ENCODE measurements around the gene CIZ1.

CIZ1 gene

DNA sequence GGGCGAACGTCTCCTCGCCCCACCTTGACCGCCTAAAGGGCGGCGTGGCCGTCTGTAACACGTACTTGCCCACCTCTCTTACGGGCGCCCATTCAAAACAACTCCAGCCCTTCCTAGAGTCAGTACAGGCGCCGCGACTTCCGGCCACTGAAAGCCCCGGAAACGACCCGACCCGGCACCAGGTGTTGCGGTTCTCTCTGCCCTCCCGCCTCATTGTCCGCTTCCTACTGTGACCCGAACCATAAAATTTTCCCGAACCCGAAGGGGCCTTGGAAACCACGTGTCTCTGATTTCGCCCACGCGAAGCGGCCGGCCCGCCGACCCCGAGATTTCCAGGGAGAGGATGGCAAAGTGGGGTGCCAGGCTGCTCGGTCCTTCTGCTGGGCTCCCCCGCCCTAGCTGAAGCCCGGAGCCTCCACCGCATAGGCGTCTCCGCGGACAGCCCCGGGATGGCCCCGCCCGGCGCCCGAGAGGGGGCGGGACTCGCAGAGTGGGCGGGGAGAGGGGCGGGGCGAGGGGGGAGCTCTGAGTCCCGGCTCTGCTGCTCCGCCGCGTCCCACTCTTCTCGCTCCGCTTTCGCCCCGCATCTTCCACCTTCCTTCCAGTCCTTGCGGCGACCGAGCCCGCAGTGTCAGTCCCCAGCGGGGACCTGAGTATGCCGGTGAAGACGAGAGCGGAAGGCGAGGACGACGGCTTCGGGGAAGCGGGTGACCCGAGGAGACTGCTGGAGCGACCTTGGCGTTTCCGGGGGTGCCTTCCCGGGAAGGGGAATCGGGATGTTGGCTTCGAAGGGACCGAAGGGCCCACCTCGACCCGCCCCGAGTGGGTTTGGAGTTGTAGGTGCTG is 63.2 kb downstream of the CIZ1 start:
- peaks cover 15% of the 10 kb centered on the region for H3K27me3 ChIP-seq (ENCODE audit: insufficient read depth, insufficient read length)
- DNase-seq (ENCODE audit: low read depth, low spot score): peak; percentile 83

DNA sequence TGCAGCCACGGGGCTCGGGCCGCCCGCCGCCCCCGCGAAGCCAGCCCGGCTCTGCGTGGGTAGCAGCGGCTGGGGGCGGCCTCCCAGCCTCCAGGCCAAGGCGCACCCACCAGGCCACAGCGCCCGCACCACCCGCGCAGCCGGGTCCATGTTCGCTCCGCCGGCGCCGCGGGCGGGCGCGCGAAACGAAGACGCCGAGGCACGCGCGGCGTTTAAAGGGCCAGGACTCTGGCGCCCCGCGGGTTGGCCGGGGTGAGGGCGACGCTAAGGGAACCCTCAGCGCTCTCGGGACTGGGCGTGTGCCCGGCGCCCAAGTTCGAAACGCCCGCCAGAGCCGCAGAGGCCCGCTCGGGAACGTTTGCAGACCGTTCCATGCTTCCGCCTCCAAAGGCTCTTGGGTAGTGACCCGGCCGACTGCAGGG is 63.8 kb downstream of the CIZ1 start, which contains the start of gene PTGES2:
TSS of gene PTGES2 (minus strand) at position 162 of the 422 bp plus-strand sequence. CDS start at position 150, 12 bp downstream.
- Histone ChIP-seq H3K4me3 (ENCODE audit: insufficient read length, low read depth) (peak within 1 kb of the TSS; percentile 94), H3K9ac (ENCODE audit: insufficient read length, low read depth) (peak within 1 kb of the TSS; percentile 98), H3K36me3 (ENCODE audit: insufficient read depth, insufficient read length, low read length) (peaks cover 37% of the 10 kb centered on the region), H3K4me1 (ENCODE audit: insufficient read depth, insufficient read length) (peaks cover 20% of the 10 kb centered on the region), H3K9me3 (ENCODE audit: insufficient read depth, low read length) (peaks cover 9% of the 10 kb centered on the region; the same call in 1 of the 2 replicates), H3K27me3 (ENCODE audit: insufficient read depth, insufficient read length) (peaks cover 13% of the 10 kb centered on the region)
- TF ChIP-seq YY1 (IDR thresholded peaks at IDR 0.05; ENCODE audit: insufficient read depth, insufficient read length): no peak
- no peak for TF ChIP-seq ZNF274 (IDR thresholded peaks at IDR 0.05; ENCODE audit: low read depth, low read length)
- no peak for TF ChIP-seq SUZ12 (IDR thresholded peaks at IDR 0.05; ENCODE audit: extremely low read depth, insufficient read depth, insufficient read length)
- DNase-seq (ENCODE audit: low read depth, low spot score): peak; percentile 58

More for the DNA sequence above, 63.2 kb downstream of the CIZ1 start:
- Histone ChIP-seq H3K36me3 (ENCODE audit: insufficient read depth, insufficient read length, low read length) (peaks cover 30% of the 10 kb centered on the region), H3K9me3 (ENCODE audit: insufficient read depth, low read length) (peaks cover 11% of the 10 kb centered on the region; the same call in 1 of the 2 replicates), H3K4me1 (ENCODE audit: insufficient read depth, insufficient read length) (peaks cover 20% of the 10 kb centered on the region), H3K4me3 (ENCODE audit: insufficient read length, low read depth) (peak overlapping the region; percentile 94), H3K9ac (ENCODE audit: insufficient read length, low read depth) (peak overlapping the region; percentile 98)
- TF ChIP-seq ZNF274 (IDR thresholded peaks at IDR 0.05; ENCODE audit: low read depth, low read length): no peak
- TF ChIP-seq SUZ12 (IDR thresholded peaks at IDR 0.05; ENCODE audit: extremely low read depth, insufficient read depth, insufficient read length): no peak
- no peak for TF ChIP-seq YY1 (IDR thresholded peaks at IDR 0.05; ENCODE audit: insufficient read depth, insufficient read length)

DNA sequence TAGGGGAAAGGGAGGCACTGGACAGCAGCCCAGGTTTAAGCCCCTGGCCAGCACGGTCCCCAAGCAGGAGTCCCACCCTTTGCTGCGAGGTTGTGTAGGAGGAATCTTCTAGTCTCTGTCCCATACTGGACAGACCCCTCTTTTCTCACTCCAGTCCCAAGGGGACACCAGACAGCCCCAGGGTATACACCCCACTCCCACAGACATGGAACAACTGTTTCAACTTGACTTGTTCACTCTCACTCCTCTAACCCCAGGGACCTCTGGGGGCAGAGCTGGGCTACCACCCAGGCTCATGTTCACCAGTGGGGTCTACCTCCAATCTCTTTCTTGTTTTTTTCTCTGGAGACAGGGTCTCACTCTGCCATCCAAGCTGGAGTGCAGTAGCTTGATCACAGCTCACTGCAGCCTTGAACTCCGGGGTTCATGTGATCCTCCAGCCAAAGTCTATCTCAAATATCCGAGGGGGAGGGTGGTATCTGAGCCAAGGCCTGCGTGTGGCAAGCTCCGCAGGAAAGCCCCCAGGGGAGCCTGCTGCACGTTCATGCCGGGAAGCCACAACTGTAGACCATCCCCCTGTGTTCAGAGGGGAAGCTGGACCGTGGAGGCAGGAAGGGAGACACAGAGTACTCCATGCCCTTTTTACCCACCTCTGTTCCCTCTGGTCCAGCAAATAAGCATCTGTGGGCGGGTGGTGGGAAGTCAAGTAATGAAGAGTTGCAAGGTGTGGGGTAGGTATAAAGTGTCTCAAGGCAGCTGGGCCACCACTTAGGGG is 65.6 kb downstream of the CIZ1 start:
- Histone ChIP-seq H3K4me1 (ENCODE audit: insufficient read depth, insufficient read length) (peaks cover 20% of the 10 kb centered on the region), H3K9ac (ENCODE audit: insufficient read length, low read depth) (peak overlapping the region; percentile 17), H3K9me3 (ENCODE audit: insufficient read depth, low read length) (peaks cover 9% of the 10 kb centered on the region; the same call in 1 of the 2 replicates), H3K4me3 (ENCODE audit: insufficient read length, low read depth) (peak overlapping the region; percentile 15), H3K36me3 (ENCODE audit: insufficient read depth, insufficient read length, low read length) (peaks cover 53% of the 10 kb centered on the region), H3K27me3 (ENCODE audit: insufficient read depth, insufficient read length) (peaks cover 13% of the 10 kb centered on the region)
- TF ChIP-seq ZNF274 (IDR thresholded peaks at IDR 0.05; ENCODE audit: low read depth, low read length) (no peak), YY1 (IDR thresholded peaks at IDR 0.05; ENCODE audit: insufficient read depth, insufficient read length) (no peak), SUZ12 (IDR thresholded peaks at IDR 0.05; ENCODE audit: extremely low read depth, insufficient read depth, insufficient read length) (no peak)
- DNase-seq (ENCODE audit: low read depth, low spot score): no peak

DNA sequence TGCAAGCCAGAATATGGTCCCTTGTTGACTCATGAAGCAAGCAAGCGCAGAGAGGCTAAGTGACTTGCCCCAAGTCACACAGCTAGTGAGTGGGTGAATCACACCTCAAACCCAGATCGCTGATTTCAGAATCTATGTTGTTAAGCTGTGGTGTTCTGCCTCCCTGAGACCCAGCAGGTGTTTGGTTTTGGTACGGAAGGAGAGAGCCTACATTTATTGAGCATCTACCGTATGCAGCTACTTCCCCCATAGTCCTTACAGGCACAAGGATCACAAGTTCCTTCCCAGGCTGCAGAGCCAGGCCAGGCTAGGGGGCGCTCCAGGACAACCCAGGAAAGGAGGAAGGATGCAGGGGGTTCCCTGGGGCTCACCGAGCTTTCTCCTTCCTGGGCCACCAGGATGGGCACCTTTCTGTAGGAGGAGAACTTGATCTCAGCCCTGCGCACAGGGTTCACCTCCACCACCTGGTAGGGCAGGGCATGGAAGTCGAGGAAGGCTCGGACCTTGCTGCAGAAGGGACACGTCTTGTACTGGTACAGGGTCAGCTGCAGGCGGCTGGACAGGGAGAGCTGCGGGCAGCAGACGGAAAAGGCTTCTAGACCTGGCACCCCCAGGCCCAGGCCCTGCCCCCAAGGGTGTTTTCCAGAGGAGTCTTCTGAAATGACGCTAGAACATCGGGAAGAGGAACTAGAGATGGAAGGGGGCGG is 66.3 kb downstream of the CIZ1 start:
- peak; percentile 65 for DNase-seq (ENCODE audit: low read depth, low spot score)
- H3K4me1 ChIP-seq (ENCODE audit: insufficient read depth, insufficient read length): peaks cover 20% of the 10 kb centered on the region
- peaks cover 9% of the 10 kb centered on the region; the same call in 1 of the 2 replicates for H3K9me3 ChIP-seq (ENCODE audit: insufficient read depth, low read length)
- no peak overlapping the region for H3K9ac ChIP-seq (ENCODE audit: insufficient read length, low read depth)
- peaks cover 60% of the 10 kb centered on the region for H3K36me3 ChIP-seq (ENCODE audit: insufficient read depth, insufficient read length, low read length)
- TF ChIP-seq ZNF274 (IDR thresholded peaks at IDR 0.05; ENCODE audit: low read depth, low read length) (no peak), YY1 (IDR thresholded peaks at IDR 0.05; ENCODE audit: insufficient read depth, insufficient read length) (no peak), SUZ12 (IDR thresholded peaks at IDR 0.05; ENCODE audit: extremely low read depth, insufficient read depth, insufficient read length) (no peak)
- H3K4me3 ChIP-seq (ENCODE audit: insufficient read length, low read depth): no peak overlapping the region
- peaks cover 13% of the 10 kb centered on the region for H3K27me3 ChIP-seq (ENCODE audit: insufficient read depth, insufficient read length)

DNA sequence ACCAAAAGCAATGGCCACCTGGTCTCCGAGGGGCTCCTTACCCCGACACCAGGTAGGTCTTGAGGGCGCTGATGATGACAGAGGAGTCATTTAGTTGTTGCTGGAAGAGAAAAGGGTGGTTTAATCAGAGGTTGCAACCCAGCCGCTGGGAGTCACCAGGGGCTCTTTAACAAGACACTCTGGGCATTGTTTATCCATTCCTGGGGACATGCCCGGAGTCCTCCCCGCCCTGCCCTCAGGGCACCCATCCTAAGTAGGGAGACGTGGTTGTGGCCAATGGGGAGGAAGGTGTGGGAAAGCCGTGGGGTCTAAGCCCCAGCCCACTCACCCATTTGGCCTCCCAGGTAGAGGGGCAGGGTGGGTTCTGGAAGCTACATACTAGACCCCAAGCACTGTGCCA is 66.9 kb downstream of the CIZ1 start:
- peaks cover 20% of the 10 kb centered on the region for H3K4me1 ChIP-seq (ENCODE audit: insufficient read depth, insufficient read length)
- peaks cover 62% of the 10 kb centered on the region for H3K36me3 ChIP-seq (ENCODE audit: insufficient read depth, insufficient read length, low read length)
- DNase-seq (ENCODE audit: low read depth, low spot score): no peak
- H3K4me3 ChIP-seq (ENCODE audit: insufficient read length, low read depth): no peak overlapping the region
- no peak for TF ChIP-seq YY1 (IDR thresholded peaks at IDR 0.05; ENCODE audit: insufficient read depth, insufficient read length)
- peaks cover 7% of the 10 kb centered on the region; the same call in 1 of the 2 replicates for H3K9me3 ChIP-seq (ENCODE audit: insufficient read depth, low read length)
- H3K9ac ChIP-seq (ENCODE audit: insufficient read length, low read depth): no peak overlapping the region
- H3K27me3 ChIP-seq (ENCODE audit: insufficient read depth, insufficient read length): peaks cover 11% of the 10 kb centered on the region

DNA sequence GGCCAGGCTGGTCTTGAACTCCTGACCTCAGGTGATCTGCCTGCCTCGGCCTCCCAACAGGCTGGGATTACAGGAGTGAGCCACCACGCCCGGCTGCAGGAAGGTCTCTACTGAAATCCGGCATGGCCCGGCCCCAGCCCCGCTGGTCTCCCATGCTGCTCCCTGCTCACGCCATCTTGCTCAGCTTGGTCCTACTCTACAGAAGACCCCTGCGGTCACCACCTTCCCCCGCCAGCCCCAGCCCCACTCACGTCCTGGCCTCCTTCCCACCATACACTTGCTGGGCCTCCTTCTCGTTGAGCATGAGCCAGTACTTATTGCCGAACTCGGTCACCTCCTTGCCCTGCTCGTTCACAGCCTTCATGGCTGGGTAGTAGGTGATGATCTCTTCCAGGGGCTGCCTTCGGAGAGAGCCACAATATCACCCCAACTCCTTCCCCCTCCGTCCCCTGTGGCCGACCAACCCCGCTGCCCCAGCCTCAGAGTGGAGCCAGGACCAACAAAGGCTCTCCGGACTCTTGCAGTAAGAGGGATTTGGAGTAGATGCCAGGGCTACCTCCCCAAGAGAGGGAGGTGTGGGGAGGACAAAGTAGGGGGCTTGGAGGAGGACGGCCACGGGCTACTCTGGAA is 67.8 kb downstream of the CIZ1 start:
- DNase-seq (ENCODE audit: low read depth, low spot score): no peak
- H3K36me3 ChIP-seq (ENCODE audit: insufficient read depth, insufficient read length, low read length): peaks cover 62% of the 10 kb centered on the region
- peaks cover 2% of the 10 kb centered on the region for H3K27me3 ChIP-seq (ENCODE audit: insufficient read depth, insufficient read length)
- H3K4me3 ChIP-seq (ENCODE audit: insufficient read length, low read depth): no peak overlapping the region
- no peak for TF ChIP-seq SUZ12 (IDR thresholded peaks at IDR 0.05; ENCODE audit: extremely low read depth, insufficient read depth, insufficient read length)
- TF ChIP-seq YY1 (IDR thresholded peaks at IDR 0.05; ENCODE audit: insufficient read depth, insufficient read length): no peak
- TF ChIP-seq ZNF274 (IDR thresholded peaks at IDR 0.05; ENCODE audit: low read depth, low read length): no peak
- peaks cover 17% of the 10 kb centered on the region for H3K4me1 ChIP-seq (ENCODE audit: insufficient read depth, insufficient read length)
- no peak overlapping the region for H3K9ac ChIP-seq (ENCODE audit: insufficient read length, low read depth)
- no peaks in the 10 kb centered on the region for H3K9me3 ChIP-seq (ENCODE audit: insufficient read depth, low read length)
